ENCODE measurements around the gene ACADL. TPM values are rescaled to one million over a fixed set of nuclear protein-coding genes. Genes with fewer than 3 reads are reported as not detected.
A peak's percentile ranks its signal among the peaks of the same experiment; 100 is the strongest.

Gene ACADL
- total and polyA plus RNA-seq, 2 of the 13 experiments (the other 11 are each of a cell fraction or from before 2014, with no cell fraction given) = not detected

GRCh38 chr2:210170446-210171303 is 54.6 kb downstream of the ACADL start (continued):
- peak; percentile 57 for TF ChIP-seq HBP1 (CRISPR knock-in tag; IDR thresholded peaks at IDR 0.05; ENCODE audit: low read depth)
- TF ChIP-seq NBN (conservative IDR thresholded peaks at IDR 0.05) = no peak
- no peak; the same call in 1 of the 2 replicates for TF ChIP-seq CBFB (CRISPR knock-in tag; IDR thresholded peaks at IDR 0.05)
- no peak for TF ChIP-seq MXD4 (CRISPR knock-in tag; IDR thresholded peaks at IDR 0.05)
- TF ChIP-seq FUBP1 (CRISPR knock-in tag; IDR thresholded peaks at IDR 0.05; ENCODE audit: borderline replicate concordance) = no peak
- peak; percentile 84 for TF ChIP-seq TFE3 (CRISPR knock-in tag; IDR thresholded peaks at IDR 0.05)
- TF ChIP-seq SNAPC2 (CRISPR knock-in tag; IDR thresholded peaks at IDR 0.05) = peak; percentile 75; the same call in 1 of the 2 replicates
- 0 out of 2 replicates have a peak, but pooled peaks have one; percentile 10 for TF ChIP-seq ESRRA (CRISPR knock-in tag; IDR thresholded peaks at IDR 0.05; ENCODE audit: low read depth)
- TF ChIP-seq ZNF124 (CRISPR knock-in tag; IDR thresholded peaks at IDR 0.05) = peak; percentile 26; the same call in 1 of the 2 replicates
- TF ChIP-seq FOXA3 (CRISPR knock-in tag; IDR thresholded peaks at IDR 0.05) = 0 out of 2 replicates have a peak, but pooled peaks have one; percentile 9
- TF ChIP-seq MAX (IDR thresholded peaks at IDR 0.05) = peak; percentile 87
- TF ChIP-seq ZNF574 (CRISPR knock-in tag; IDR thresholded peaks at IDR 0.05) = peak; percentile 73
- peak; percentile 39; the same call in 1 of the 2 replicates for TF ChIP-seq RFXAP (CRISPR knock-in tag; IDR thresholded peaks at IDR 0.05; ENCODE audit: borderline replicate concordance)
- TF ChIP-seq THRA (CRISPR knock-in tag; IDR thresholded peaks at IDR 0.05; ENCODE audit: borderline replicate concordance) = peak; percentile 50
- TF ChIP-seq ZNF451 (CRISPR knock-in tag; IDR thresholded peaks at IDR 0.05) = no peak
- peak; percentile 46 to 74; a peak in 3 of 4 replicates for TF ChIP-seq POLR2A (IDR thresholded peaks at IDR 0.05; ENCODE audit: insufficient read depth in 1 of 2, low read depth in 2 of 2, low read length in 2 of 2)
- TF ChIP-seq KAT8 (CRISPR knock-in tag; IDR thresholded peaks at IDR 0.05) = peak; percentile 81; the same call in 1 of the 2 replicates
- TF ChIP-seq ZNF510 (CRISPR knock-in tag; IDR thresholded peaks at IDR 0.05; ENCODE audit: low read depth) = 0 out of 2 replicates have a peak, but pooled peaks have one; percentile 50
- TF ChIP-seq EED (CRISPR knock-in tag; IDR thresholded peaks at IDR 0.05) = no peak
- no peak for TF ChIP-seq JUN (CRISPR knock-in tag; IDR thresholded peaks at IDR 0.05)
- TF ChIP-seq IRF2 (CRISPR knock-in tag; IDR thresholded peaks at IDR 0.05) = peak; percentile 35; the same call in 1 of the 2 replicates

All from HepG2 (cell line).